ENCODE data around the gene CAPN5. TPM values are rescaled to one million over a fixed set of nuclear protein-coding genes. Genes with fewer than 3 reads are reported as not detected.

Gene CAPN5
- total and polyA plus RNA-seq, 10 of the 15 experiments (the other 5 are each of a cell fraction or from before 2014, with no cell fraction given), result 0.02 to 0.33 (median 0.07) TPM; not detected in 3

GRCh38 chr11:77071671-77072605, 5.2 kb downstream of the CAPN5 start (continued):
- no peak for TF ChIP-seq BACH1 (IDR thresholded peaks at IDR 0.05; ENCODE audit: borderline replicate concordance)
- no peak for TF ChIP-seq BHLHE40 (IDR thresholded peaks at IDR 0.05; ENCODE audit: borderline replicate concordance in 1 of 2, low read depth in 2 of 2, low read length in 1 of 2)
- TF ChIP-seq HSF1 (IDR thresholded peaks at IDR 0.05; ENCODE audit: low read depth, low read length), result no peak

GRCh38 chr11:77072851-77073327, 6.1 kb downstream of the CAPN5 start:
- no TSS peak for BruUV-seq (replicated peaks)
- H3K79me2 ChIP-seq (ENCODE audit: control insufficient read depth, insufficient read depth, low read length), result no peaks in the 10 kb centered on the region
- DNase-seq (ENCODE audit: low read depth, low spot score) (no peak), ATAC-seq (peak; percentile 63), FAIRE-seq (no peak)
- TF ChIP-seq CHD4 (IDR thresholded peaks at IDR 0.05), result no peak
- TF ChIP-seq BHLHE40 (IDR thresholded peaks at IDR 0.05; ENCODE audit: borderline replicate concordance in 1 of 2, low read depth in 2 of 2, low read length in 1 of 2), result peak in 1 of 2 experiments; percentile 21; a peak in 1 of 4 replicates
- POLR2A ChIA-PET, result interaction anchor here (0.6 kb wide), 1 partner anchor 318 kb away, joined by 6 read pairs; no protein-coding TSS in a partner anchor
- no peaks in the 10 kb centered on the region for H3K9me3 ChIP-seq (replicated peaks; ENCODE audit: control insufficient read depth, insufficient read depth, low read length)
- CTCF ChIA-PET, result no interaction called here
- H3K4me3 ChIP-seq, result no peak overlapping the region
- H3K4me1 ChIP-seq (ENCODE audit: control insufficient read depth, insufficient read depth, low read length), result no peaks in the 10 kb centered on the region
- SMC1A ChIA-PET (ENCODE audit: uncharacterized antibody, unreplicated experiment), result interaction anchor here (0.9 kb wide), 1 partner anchor 18 kb away, joined by 4 read pairs; no protein-coding TSS in a partner anchor
- RAD21 ChIA-PET (ENCODE audit: unreplicated experiment), result no interaction called here
- H3K4me2 ChIP-seq (ENCODE audit: control insufficient read depth, insufficient read depth), result no peak overlapping the region
- H3K36me3 ChIP-seq (ENCODE audit: control insufficient read depth in 2 of 2, insufficient read depth in 2 of 2, low read length in 1 of 2), result no peaks in the 10 kb centered on the region
- WGBS (ENCODE audit: insufficient coverage, insufficient replicate concordance, low lambda C conversion rate, missing lambda C conversion rate), result 28% methylated on average over 8 of the region's 8 CpGs
- H3K27me3 ChIP-seq (replicated peaks in 1 of 2; ENCODE audit: control insufficient read depth in 2 of 2, insufficient read depth in 2 of 2, low read length in 1 of 2), result peaks cover 0 to 1% of the 10 kb centered on the region in 2 experiments; a peak in 2 of 4 replicates
- H2AFZ ChIP-seq (ENCODE audit: control insufficient read depth, low read depth, low read length), result no peak overlapping the region
- intact Hi-C loops (cut with micrococcal nuclease; ENCODE audit: unreplicated experiment), result no loop called here
- in situ Hi-C loops (cut with MboI), result no loop called here
- no peak overlapping the region for H3K27ac ChIP-seq (ENCODE audit: control insufficient read depth, insufficient read depth)
- H3K9ac ChIP-seq (ENCODE audit: control insufficient read depth, insufficient read depth, low read length), result no peak overlapping the region
- no peaks in the 10 kb centered on the region for H4K20me1 ChIP-seq (ENCODE audit: control insufficient read depth, insufficient read depth)
